ENCODE measurements around the gene ETNPPL. TPM values are rescaled to one million over a fixed set of nuclear protein-coding genes. Genes with fewer than 3 reads are reported as not detected.

ETNPPL gene
- total RNA-seq, 1 donor from 2014 or later = 0.43 TPM

GRCh38 chr4:108804648-108805273, 41.9 kb upstream of the ETNPPL start:
- no peaks in the 10 kb centered on the region for H3K79me2 ChIP-seq (ENCODE audit: low read depth)
- H3K27ac ChIP-seq = no peak overlapping the region
- no peaks in the 10 kb centered on the region for H3K9me3 ChIP-seq (ENCODE audit: low read depth)
- Mint-ChIP-seq H3K36me3 (no peaks in the 10 kb centered on the region), H3K27ac (no peak overlapping the region), H3K4me3 (no peak overlapping the region), H3K9me3 (no peaks in the 10 kb centered on the region), H3K4me1 (no peaks in the 10 kb centered on the region), H3K27me3 (ENCODE audit: insufficient read depth, low read depth) (no peaks in the 10 kb centered on the region)
- no peaks in the 10 kb centered on the region for H3K27me3 ChIP-seq
- no peak for TF ChIP-seq EZH2 (IDR thresholded peaks at IDR 0.05)
- TF ChIP-seq EZH2phosphoT487 (IDR thresholded peaks at IDR 0.05) = no peak
- TF ChIP-seq CTCF (IDR thresholded peaks at IDR 0.05) = no peak
- no peaks in the 10 kb centered on the region for H3F3A ChIP-seq (ENCODE audit: low read depth)
- no peak for DNase-seq (ENCODE audit: low spot score)
- no peak overlapping the region for H3K9ac ChIP-seq
- H4K20me1 ChIP-seq (ENCODE audit: low read depth) = no peaks in the 10 kb centered on the region
- H3K4me1 ChIP-seq = no peaks in the 10 kb centered on the region
- no peak overlapping the region for H2AFZ ChIP-seq (replicated peaks)
- H3K4me3 ChIP-seq = no peak overlapping the region
- H3K36me3 ChIP-seq = no peaks in the 10 kb centered on the region
- H3K4me2 ChIP-seq = no peak overlapping the region

GRCh38 chr4:108799306-108799705, 36.5 kb upstream of the ETNPPL start:
- Histone ChIP-seq H3K9ac (no peak overlapping the region), H3K36me3 (no peaks in the 10 kb centered on the region), H3K4me2 (no peak overlapping the region), H3K79me2 (ENCODE audit: low read depth) (no peaks in the 10 kb centered on the region), H3K9me3 (ENCODE audit: low read depth) (no peaks in the 10 kb centered on the region), H3K4me1 (no peaks in the 10 kb centered on the region), H3K4me3 (no peak overlapping the region), H4K20me1 (ENCODE audit: low read depth) (no peaks in the 10 kb centered on the region), H3K27me3 (no peaks in the 10 kb centered on the region), H3F3A (ENCODE audit: low read depth) (no peaks in the 10 kb centered on the region), H2AFZ (replicated peaks) (no peak overlapping the region), H3K27ac (no peak overlapping the region)
- DNase-seq (ENCODE audit: low spot score) = no peak
- Mint-ChIP-seq H3K27ac (no peak overlapping the region), H3K27me3 (ENCODE audit: insufficient read depth, low read depth) (no peaks in the 10 kb centered on the region), H3K4me1 (no peaks in the 10 kb centered on the region), H3K36me3 (no peaks in the 10 kb centered on the region), H3K9me3 (no peaks in the 10 kb centered on the region), H3K4me3 (no peak overlapping the region)
- no peak for TF ChIP-seq EZH2phosphoT487 (IDR thresholded peaks at IDR 0.05)
- no peak for TF ChIP-seq CTCF (IDR thresholded peaks at IDR 0.05)
- TF ChIP-seq EZH2 (IDR thresholded peaks at IDR 0.05) = no peak

GRCh38 chr4:108796173-108796572, 33.3 kb upstream of the ETNPPL start:
- H3K4me3 ChIP-seq = no peak overlapping the region
- no peak for DNase-seq (ENCODE audit: low spot score)
- Mint-ChIP-seq H3K4me1 (no peaks in the 10 kb centered on the region), H3K27me3 (ENCODE audit: insufficient read depth, low read depth) (no peaks in the 10 kb centered on the region), H3K9me3 (no peaks in the 10 kb centered on the region), H3K36me3 (no peaks in the 10 kb centered on the region), H3K27ac (no peak overlapping the region), H3K4me3 (no peak overlapping the region)
- no peaks in the 10 kb centered on the region for H3K36me3 ChIP-seq
- TF ChIP-seq CTCF (IDR thresholded peaks at IDR 0.05) = no peak
- TF ChIP-seq EZH2 (IDR thresholded peaks at IDR 0.05) = no peak
- no peak for TF ChIP-seq EZH2phosphoT487 (IDR thresholded peaks at IDR 0.05)
- H3K79me2 ChIP-seq (ENCODE audit: low read depth) = no peaks in the 10 kb centered on the region
- H3K4me1 ChIP-seq = no peaks in the 10 kb centered on the region
- no peak overlapping the region for H3K9ac ChIP-seq
- H4K20me1 ChIP-seq (ENCODE audit: low read depth) = no peaks in the 10 kb centered on the region
- no peak overlapping the region for H3K4me2 ChIP-seq
- no peaks in the 10 kb centered on the region for H3F3A ChIP-seq (ENCODE audit: low read depth)
- H3K9me3 ChIP-seq (ENCODE audit: low read depth) = no peaks in the 10 kb centered on the region
- H2AFZ ChIP-seq (replicated peaks) = no peak overlapping the region
- H3K27me3 ChIP-seq = no peaks in the 10 kb centered on the region
- H3K27ac ChIP-seq = no peak overlapping the region

Data from neural progenitor cell (in vitro differentiated cells).